HG03457 (cell line): Measurements from ENCODE around the gene FNDC5.
A peak's percentile ranks its signal among the peaks of the same experiment; 100 is the strongest.

Experiments used
- ATAC-seq: cut with Tn5 transposase; IDR thresholded peaks from one replicate; pipeline ENCODE4 v1.9.1; 2021; ENCODE audit warnings: moderate number of reproducible peaks; ENCODE audit not compliant: unreplicated experiment

Gene FNDC5

DNA sequence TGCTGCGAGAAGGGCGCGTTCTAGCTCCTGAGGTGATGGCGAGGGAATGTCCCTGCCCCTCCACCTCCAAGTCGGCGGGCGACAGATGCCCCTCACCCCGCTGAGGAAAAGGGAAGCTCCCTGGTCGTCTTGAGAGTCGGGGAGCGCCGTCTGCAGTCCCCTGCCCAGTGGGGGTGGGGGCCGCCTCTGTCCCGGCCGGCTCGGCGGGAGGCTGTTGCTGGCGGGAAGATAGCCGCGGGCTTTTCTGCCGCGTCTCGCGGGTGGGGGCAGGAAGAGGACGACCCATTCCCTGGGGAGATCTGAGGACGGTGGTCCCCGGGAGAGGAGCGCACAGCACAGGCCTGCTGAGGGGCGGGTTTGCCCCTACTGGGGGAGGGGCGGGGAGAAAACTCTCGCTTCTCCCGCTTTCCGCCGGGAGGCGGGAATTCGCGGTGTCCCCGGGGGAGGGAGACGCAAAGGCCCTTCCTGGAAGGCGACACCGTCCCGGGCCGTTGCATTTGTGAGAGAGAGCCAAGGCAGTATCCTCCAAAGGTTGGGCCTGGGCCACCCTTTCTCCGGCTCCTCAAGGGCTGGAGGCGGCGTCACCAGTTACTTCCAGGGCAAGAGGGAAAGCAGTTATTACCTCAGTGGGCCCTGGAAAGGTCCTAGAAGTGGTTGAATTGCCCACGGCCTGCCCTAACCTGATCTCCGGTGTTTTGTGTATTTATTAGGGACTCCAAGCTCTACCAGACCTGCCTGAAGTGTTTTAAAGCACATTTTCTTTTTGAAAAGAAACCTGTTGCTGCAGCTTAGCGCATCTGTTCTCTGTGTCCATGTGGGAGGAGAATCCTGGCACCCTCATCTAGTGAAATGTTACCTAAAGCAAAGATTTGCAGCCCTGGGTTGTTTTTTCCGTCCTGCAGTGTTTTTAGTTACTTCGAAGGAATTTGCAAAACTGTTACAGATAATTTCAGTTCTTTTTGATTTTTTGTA lies 52.6 kb downstream of the FNDC5 start:
- peak; percentile 2 for ATAC-seq

DNA sequence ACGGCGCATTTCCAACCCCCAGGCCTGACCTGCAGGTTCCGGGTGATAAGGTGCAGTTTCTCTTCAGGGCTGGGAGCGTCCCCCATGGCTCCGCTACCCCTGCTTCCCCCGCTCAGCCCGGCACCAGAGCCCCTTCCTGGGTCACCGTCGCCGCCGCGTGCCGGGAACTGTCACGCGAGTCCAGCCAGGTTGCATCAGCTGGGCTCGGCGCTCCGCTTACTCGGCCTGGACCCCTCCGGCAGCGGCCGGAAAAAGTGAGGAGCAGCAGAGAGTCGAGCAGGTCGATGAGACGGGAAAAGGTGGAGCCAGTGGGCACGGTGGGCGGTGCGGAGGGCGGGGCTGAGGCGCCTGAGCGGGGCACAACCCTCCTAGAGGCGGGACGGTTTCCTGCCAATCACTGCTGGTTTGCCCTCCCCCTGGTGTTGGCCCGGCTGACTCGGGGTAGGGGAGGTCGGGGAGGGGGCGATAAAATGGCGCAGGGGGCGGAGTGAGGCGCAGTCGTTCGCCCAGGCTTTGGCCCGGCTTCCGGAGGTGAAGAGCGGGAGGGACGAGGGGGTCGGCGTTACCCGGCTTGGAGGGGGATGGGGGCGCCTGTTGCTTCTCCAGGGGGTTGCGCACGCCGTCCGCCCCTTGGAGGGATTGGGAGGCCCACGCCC lies 53.4 kb downstream of the FNDC5 start, which contains the start of the genes S100PBP and YARS1:
Gene S100PBP, plus strand, starts transcription at position 495 of the 656 bp plus-strand sequence. CDS start 8,447 bp downstream, outside the sequence.
Gene YARS1, minus strand, starts transcription at position 200 of the 656 bp plus-strand sequence. Its CDS starts 114 bp downstream, at position 86.
- ATAC-seq, result peak; percentile 71

DNA sequence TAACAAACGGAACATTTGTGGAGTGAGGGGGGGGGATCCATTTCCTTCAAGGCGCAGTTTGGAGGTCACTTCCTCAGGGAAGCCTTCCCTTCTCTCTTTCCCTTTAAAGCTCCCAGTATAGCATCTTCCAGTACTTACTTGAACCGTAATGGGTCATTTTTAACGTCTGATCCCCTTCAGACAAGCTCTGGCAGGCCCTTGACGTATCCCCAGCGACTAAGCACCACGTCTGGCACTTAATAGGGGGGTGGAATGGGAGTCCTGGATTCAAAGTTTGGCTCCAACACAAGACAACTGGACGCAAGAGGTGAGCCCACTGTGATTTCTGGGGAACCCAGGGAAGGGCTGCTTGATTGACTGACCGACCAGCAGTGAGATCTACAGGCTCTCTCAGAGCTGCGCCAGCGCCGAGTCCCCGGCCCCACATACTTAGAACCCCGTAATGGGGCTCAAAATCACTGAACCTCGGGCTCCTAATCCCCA lies 54.0 kb downstream of the FNDC5 start:
- ATAC-seq, result peak; percentile 4

DNA sequence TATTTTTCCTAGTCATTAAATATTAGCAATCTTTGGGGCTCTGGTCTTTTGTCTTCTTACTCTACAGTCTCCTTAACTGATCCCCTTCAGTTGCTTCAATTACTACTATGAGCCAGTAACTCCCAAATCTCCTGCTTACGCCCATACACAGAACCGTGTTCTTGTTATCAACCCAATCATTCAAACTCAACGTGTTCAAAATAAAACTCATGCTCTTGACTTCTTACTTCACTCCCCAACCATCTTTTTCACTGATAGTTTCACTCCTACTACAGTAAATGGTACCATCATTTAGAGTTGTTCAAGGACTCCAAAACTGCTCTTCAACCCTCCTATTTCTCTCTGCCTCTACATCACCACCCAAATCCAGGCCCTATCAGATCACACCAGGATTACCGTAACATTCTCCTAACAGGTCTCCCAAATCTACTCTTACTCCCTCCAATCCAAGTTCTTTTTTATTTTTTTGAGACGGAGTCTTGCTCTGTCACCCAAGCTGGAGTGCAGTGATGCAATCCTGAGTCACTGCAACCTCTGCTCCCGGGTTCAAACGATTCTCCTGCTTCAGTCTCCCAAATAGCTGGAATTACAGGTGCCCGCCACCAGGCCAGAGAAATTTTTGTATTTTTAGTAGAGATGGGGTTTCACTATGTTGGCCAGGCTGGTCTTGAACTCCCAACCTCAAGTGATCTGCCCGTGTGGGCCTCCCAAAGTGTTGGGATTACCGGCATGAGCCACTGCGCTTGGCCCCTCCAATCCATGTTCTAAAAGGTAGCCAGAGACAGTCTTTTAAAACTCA lies 56.6 kb downstream of the FNDC5 start:
- no peak for ATAC-seq
